ENCODE measurements around the gene FJX1. TPM values are rescaled to one million over a fixed set of nuclear protein-coding genes. Genes with fewer than 3 reads are reported as not detected.

The FJX1 gene
- total RNA-seq, 1 donor from 2014 or later = 16.4 TPM

DNA sequence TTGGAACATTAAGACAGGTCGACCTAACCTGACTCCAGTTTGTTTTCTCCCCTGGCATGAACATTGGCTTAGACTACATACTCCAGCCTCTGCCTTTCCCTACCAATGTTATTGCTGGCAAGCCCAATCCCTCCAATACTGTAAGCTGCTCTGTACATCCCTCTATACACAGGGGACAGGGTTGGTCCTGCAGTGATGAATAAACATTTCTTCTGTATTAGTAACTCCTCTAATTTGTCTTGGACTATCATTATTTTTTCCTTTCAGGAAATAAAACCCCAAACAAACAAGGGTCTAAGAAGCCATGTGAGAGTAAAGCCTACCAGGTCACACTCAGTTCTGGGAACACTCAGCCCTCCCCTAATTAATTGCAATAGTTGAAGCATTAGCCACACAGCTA is 35.1 kb upstream of the FJX1 start:
- intact Hi-C loops (cut with DNase I) = loop anchor here (5.0 kb wide), 1 partner anchor 56 kb away; the partner anchor contains the start of gene PAMR1
- Histone ChIP-seq H3K4me3 (no peak overlapping the region), H3K27me3 (no peaks in the 10 kb centered on the region), H3K9me3 (no peaks in the 10 kb centered on the region), H3K36me3 (no peaks in the 10 kb centered on the region), H3K27ac (no peak overlapping the region), H3K4me1 (peaks cover 2 to 5% of the 10 kb centered on the region in 2 donors)
- DNase-seq (ENCODE audit: low spot score in 2 of 2) = no peak
- TF ChIP-seq, protein P1, sequence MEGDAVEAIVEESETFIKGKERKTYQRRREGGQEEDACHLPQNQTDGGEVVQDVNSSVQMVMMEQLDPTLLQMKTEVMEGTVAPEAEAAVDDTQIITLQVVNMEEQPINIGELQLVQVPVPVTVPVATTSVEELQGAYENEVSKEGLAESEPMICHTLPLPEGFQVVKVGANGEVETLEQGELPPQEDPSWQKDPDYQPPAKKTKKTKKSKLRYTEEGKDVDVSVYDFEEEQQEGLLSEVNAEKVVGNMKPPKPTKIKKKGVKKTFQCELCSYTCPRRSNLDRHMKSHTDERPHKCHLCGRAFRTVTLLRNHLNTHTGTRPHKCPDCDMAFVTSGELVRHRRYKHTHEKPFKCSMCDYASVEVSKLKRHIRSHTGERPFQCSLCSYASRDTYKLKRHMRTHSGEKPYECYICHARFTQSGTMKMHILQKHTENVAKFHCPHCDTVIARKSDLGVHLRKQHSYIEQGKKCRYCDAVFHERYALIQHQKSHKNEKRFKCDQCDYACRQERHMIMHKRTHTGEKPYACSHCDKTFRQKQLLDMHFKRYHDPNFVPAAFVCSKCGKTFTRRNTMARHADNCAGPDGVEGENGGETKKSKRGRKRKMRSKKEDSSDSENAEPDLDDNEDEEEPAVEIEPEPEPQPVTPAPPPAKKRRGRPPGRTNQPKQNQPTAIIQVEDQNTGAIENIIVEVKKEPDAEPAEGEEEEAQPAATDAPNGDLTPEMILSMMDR (IDR thresholded peaks at IDR 0.05) = no peak

DNA sequence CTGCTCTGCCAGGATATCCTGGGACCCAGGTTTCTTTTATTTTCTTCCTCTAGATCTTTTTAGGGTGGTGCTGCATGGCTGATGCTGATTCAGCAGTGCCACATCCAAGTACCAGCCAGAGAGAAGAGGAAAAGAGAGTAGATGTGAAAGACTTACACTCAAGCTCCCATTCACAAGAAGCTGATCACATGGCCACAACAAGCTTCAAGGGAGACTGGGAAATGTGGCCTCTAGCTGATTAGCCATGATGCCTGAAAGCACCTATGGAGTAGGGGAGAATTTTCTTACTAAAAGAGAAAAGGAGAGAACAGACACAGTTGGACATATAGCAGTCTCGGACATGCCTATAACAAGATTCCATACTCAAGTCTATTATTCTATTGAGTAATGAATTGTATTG is 34.4 kb upstream of the FJX1 start:
- DNase-seq (ENCODE audit: low spot score in 2 of 2) = no peak
- intact Hi-C loops (cut with DNase I) = loop anchor here (5.0 kb wide), 1 partner anchor 57 kb away; the partner anchor contains the start of gene PAMR1
- H3K27me3 ChIP-seq = no peaks in the 10 kb centered on the region
- H3K4me3 ChIP-seq = no peak overlapping the region
- no peaks in the 10 kb centered on the region for H3K36me3 ChIP-seq
- TF ChIP-seq, protein P1 (IDR thresholded peaks at IDR 0.05) = no peak
- H3K27ac ChIP-seq = no peak overlapping the region
- H3K4me1 ChIP-seq = peaks cover 2 to 5% of the 10 kb centered on the region in 2 donors
- H3K9me3 ChIP-seq = no peaks in the 10 kb centered on the region

DNA sequence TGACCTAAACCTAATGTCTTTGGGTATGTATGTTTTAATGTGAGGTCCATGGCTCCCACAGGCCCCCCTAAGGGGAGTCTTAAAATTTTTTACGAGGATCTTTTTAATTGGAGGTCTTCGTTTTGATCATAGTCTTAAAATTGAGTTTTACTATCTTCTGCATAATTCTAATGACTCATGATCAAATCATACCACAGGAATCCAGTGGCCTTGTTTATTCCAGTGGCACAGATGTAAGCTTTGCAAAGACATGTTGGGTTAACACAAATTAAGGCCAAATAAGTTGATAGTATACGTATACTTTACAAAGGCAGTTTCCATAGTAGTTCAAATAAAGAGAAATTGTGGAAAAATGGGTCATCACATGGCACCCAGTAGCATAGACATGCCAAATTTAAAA is 33.9 kb upstream of the FJX1 start:
- H3K27me3 ChIP-seq = no peaks in the 10 kb centered on the region
- intact Hi-C loops (cut with DNase I) = loop anchor here (5.0 kb wide), 1 partner anchor 57 kb away; the partner anchor contains the start of gene PAMR1
- no peaks in the 10 kb centered on the region for H3K36me3 ChIP-seq
- no peak overlapping the region for H3K4me3 ChIP-seq
- no peaks in the 10 kb centered on the region for H3K9me3 ChIP-seq
- H3K4me1 ChIP-seq = peaks cover 2 to 5% of the 10 kb centered on the region in 2 donors
- TF ChIP-seq, protein P1 (IDR thresholded peaks at IDR 0.05) = no peak
- H3K27ac ChIP-seq = no peak overlapping the region
- no peak for DNase-seq (ENCODE audit: low spot score in 2 of 2)

DNA sequence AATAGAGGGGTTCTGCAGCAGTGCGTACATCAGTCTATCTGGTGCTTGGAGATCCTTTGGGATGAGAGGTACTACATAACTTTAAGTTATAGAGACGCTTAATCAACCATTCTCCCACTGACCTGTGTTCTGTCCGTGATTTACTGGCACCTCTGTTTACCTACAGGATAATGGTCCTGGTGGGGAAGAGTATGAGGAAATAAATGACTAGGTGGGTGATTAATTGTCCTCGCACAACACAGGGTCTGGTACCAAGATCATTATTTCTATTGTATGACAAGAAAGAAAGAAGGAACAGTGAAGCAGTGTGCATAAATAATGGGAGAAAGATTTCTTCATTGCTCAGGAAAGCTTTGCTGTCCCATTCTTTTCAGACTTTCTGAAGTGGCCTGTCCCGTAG is 32.8 kb upstream of the FJX1 start:
- no peak overlapping the region for H3K4me3 ChIP-seq
- TF ChIP-seq, protein P1 (IDR thresholded peaks at IDR 0.05) = no peak
- H3K9me3 ChIP-seq = no peaks in the 10 kb centered on the region
- peaks cover 2 to 5% of the 10 kb centered on the region in 2 donors for H3K4me1 ChIP-seq
- intact Hi-C loops (cut with DNase I) = no loop called here
- DNase-seq (ENCODE audit: low spot score in 2 of 2) = no peak
- H3K27me3 ChIP-seq = no peaks in the 10 kb centered on the region
- H3K36me3 ChIP-seq = no peaks in the 10 kb centered on the region
- H3K27ac ChIP-seq = no peak overlapping the region

DNA sequence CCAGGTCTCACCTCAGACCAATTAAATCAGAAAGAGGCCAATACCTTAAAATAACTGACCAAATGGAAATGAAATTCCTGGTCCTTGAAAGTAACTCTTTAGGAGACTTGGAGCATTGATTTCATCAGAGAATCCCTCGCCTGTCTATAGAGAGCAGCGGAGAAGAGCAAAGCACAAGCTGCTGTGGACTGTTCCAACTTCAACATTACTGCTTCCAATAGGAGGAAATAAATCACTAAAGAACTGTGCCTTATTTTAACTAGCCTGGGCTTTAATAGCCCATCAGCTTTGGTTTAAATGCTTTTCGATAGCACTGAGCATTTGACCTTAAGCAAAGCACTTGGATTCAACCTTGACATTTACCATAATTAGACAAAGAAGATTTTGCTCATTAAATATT is 32.0 kb upstream of the FJX1 start:
- Histone ChIP-seq H3K4me3 (no peak overlapping the region), H3K36me3 (no peaks in the 10 kb centered on the region), H3K27me3 (no peaks in the 10 kb centered on the region), H3K9me3 (no peaks in the 10 kb centered on the region), H3K27ac (no peak overlapping the region), H3K4me1 (peaks cover 2 to 5% of the 10 kb centered on the region in 2 donors)
- TF ChIP-seq, protein P1 (IDR thresholded peaks at IDR 0.05) = no peak
- DNase-seq (ENCODE audit: low spot score in 2 of 2) = no peak
- intact Hi-C loops (cut with DNase I) = no loop called here

DNA sequence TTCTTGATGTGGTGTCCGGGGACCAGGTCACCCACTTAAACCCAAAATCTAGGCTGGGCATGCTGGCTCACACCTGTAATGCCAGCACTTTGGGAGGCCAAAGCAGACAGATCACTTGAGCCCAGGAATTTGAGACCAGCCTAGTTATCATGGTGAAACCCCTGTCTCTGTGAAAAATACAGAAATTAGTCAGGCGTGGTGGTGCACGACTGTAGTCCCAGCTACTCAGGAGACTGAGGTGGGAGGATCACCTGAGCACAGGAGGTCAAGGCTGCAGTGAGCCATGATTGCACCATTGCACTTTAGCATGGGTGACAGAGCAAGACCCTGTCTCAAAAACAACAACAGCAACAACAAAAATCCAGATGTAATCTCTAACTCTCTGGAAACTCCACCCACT is 30.3 kb upstream of the FJX1 start:
- DNase-seq (ENCODE audit: low spot score in 2 of 2) = no peak
- Histone ChIP-seq H3K9me3 (no peaks in the 10 kb centered on the region), H3K27me3 (no peaks in the 10 kb centered on the region), H3K27ac (no peak overlapping the region), H3K4me1 (peaks cover 2 to 5% of the 10 kb centered on the region in 2 donors), H3K36me3 (no peaks in the 10 kb centered on the region), H3K4me3 (no peak overlapping the region)
- intact Hi-C loops (cut with DNase I) = no loop called here
- TF ChIP-seq, protein P1 (IDR thresholded peaks at IDR 0.05) = no peak
